Measurements from ENCODE around the gene LILRA5. TPM values are rescaled to one million over a fixed set of nuclear protein-coding genes. Genes with fewer than 3 reads are reported as not detected.

Gene LILRA5
- total RNA-seq, 1 experiment from 2014 or later, result not detected

- BruUV-seq (replicated peaks), result no TSS peak
- DNase-seq, result no peak
- TF ChIP-seq, protein P1, sequence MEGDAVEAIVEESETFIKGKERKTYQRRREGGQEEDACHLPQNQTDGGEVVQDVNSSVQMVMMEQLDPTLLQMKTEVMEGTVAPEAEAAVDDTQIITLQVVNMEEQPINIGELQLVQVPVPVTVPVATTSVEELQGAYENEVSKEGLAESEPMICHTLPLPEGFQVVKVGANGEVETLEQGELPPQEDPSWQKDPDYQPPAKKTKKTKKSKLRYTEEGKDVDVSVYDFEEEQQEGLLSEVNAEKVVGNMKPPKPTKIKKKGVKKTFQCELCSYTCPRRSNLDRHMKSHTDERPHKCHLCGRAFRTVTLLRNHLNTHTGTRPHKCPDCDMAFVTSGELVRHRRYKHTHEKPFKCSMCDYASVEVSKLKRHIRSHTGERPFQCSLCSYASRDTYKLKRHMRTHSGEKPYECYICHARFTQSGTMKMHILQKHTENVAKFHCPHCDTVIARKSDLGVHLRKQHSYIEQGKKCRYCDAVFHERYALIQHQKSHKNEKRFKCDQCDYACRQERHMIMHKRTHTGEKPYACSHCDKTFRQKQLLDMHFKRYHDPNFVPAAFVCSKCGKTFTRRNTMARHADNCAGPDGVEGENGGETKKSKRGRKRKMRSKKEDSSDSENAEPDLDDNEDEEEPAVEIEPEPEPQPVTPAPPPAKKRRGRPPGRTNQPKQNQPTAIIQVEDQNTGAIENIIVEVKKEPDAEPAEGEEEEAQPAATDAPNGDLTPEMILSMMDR (conservative IDR thresholded peaks at IDR 0.05), result no peak
- no peak for TF ChIP-seq EZH2 (IDR thresholded peaks at IDR 0.05; ENCODE audit: low read depth)
- intact Hi-C loops (cut with micrococcal nuclease; ENCODE audit: unreplicated experiment), result no loop called here
- H3K36me3 ChIP-seq (ENCODE audit: low read depth), result no peaks in the 10 kb centered on the region
- no peaks in the 10 kb centered on the region for H3K4me1 ChIP-seq (replicated peaks; ENCODE audit: insufficient read depth)
- no peak overlapping the region for H3K27ac ChIP-seq
- H3K9me2 ChIP-seq (ENCODE audit: insufficient read depth), result no peaks in the 10 kb centered on the region
- H4K20me1 ChIP-seq (ENCODE audit: insufficient read depth), result no peaks in the 10 kb centered on the region; the same call in 1 of the 2 replicates
- no peak overlapping the region for H2AFZ ChIP-seq
- H3K4me2 ChIP-seq, result no peak overlapping the region
- H3F3A ChIP-seq (ENCODE audit: insufficient read depth, low read depth), result no peaks in the 10 kb centered on the region
- H3K9me3 ChIP-seq (ENCODE audit: insufficient read depth, low read depth), result no peaks in the 10 kb centered on the region
- H3K27me3 ChIP-seq (ENCODE audit: insufficient read depth, low read depth), result peaks cover 92% of the 10 kb centered on the region
- no peak overlapping the region for H3K4me3 ChIP-seq
- POLR2A ChIA-PET (ENCODE audit: unreplicated experiment), result no interaction called here
- CTCF ChIA-PET, result no interaction called here
- no peaks in the 10 kb centered on the region for H3K79me2 ChIP-seq (ENCODE audit: low read depth)
Measured at GRCh38 chr19:54302257-54302656, 10.7 kb downstream of the LILRA5 start.

GRCh38 chr19:54299515-54299914, 13.5 kb downstream of the LILRA5 start:
- DNase-seq, result no peak

DNA sequence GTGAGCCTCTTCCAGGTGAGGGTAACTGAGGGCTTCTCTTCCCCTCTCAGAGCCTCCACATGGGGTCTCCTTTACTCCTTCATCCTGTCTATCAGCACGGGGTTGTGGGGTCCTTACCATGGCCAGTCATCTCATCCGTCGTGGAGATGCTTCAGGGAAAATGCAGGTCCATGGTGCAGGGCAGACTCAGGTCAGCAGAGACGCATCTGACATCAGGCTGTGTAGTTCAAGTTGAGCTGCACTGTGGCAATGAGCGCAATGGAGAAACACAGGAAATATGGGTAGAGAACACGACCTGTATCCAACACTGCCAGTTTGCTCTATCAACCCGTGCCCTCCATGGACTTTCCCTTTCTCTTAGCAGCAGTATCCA, 13.9 kb downstream of the LILRA5 start:
- POLR2A ChIA-PET (ENCODE audit: unreplicated experiment), result no interaction called here
- H3K79me2 ChIP-seq (ENCODE audit: low read depth), result no peaks in the 10 kb centered on the region
- DNase-seq, result no peak
- no peak overlapping the region for H3K4me3 ChIP-seq
- no peaks in the 10 kb centered on the region for H3K9me3 ChIP-seq (ENCODE audit: insufficient read depth, low read depth)
- intact Hi-C loops (cut with micrococcal nuclease; ENCODE audit: unreplicated experiment), result no loop called here
- no peaks in the 10 kb centered on the region for H3K36me3 ChIP-seq (ENCODE audit: low read depth)
- H3F3A ChIP-seq (ENCODE audit: insufficient read depth, low read depth), result no peaks in the 10 kb centered on the region
- peaks cover 93% of the 10 kb centered on the region for H3K27me3 ChIP-seq (ENCODE audit: insufficient read depth, low read depth)
- no peak for TF ChIP-seq EZH2 (IDR thresholded peaks at IDR 0.05; ENCODE audit: low read depth)
- TF ChIP-seq, protein P1 (conservative IDR thresholded peaks at IDR 0.05), result no peak
- BruUV-seq (replicated peaks), result no TSS peak
- H3K4me1 ChIP-seq (replicated peaks; ENCODE audit: insufficient read depth), result no peaks in the 10 kb centered on the region
- no peak overlapping the region for H3K4me2 ChIP-seq
- H3K9me2 ChIP-seq (ENCODE audit: insufficient read depth), result no peaks in the 10 kb centered on the region
- no peaks in the 10 kb centered on the region; the same call in 1 of the 2 replicates for H4K20me1 ChIP-seq (ENCODE audit: insufficient read depth)
- no peak overlapping the region for H3K27ac ChIP-seq
- no peak overlapping the region for H2AFZ ChIP-seq
- CTCF ChIA-PET, result no interaction called here

More at GRCh38 chr19:54299515-54299914, 13.5 kb downstream of the LILRA5 start:
- Histone ChIP-seq H3K4me1 (replicated peaks; ENCODE audit: insufficient read depth) (no peaks in the 10 kb centered on the region), H3K9me2 (ENCODE audit: insufficient read depth) (no peaks in the 10 kb centered on the region), H3K4me3 (no peak overlapping the region), H3K27me3 (ENCODE audit: insufficient read depth, low read depth) (peaks cover 93% of the 10 kb centered on the region), H3K79me2 (ENCODE audit: low read depth) (no peaks in the 10 kb centered on the region), H4K20me1 (ENCODE audit: insufficient read depth) (no peaks in the 10 kb centered on the region; the same call in 1 of the 2 replicates), H2AFZ (no peak overlapping the region), H3K9me3 (ENCODE audit: insufficient read depth, low read depth) (no peaks in the 10 kb centered on the region), H3K27ac (no peak overlapping the region), H3F3A (ENCODE audit: insufficient read depth, low read depth) (no peaks in the 10 kb centered on the region), H3K36me3 (ENCODE audit: low read depth) (no peaks in the 10 kb centered on the region), H3K4me2 (no peak overlapping the region)
- TF ChIP-seq, protein P1 (conservative IDR thresholded peaks at IDR 0.05), result no peak
- TF ChIP-seq EZH2 (IDR thresholded peaks at IDR 0.05; ENCODE audit: low read depth), result no peak
- ChIA-PET POLR2A (ENCODE audit: unreplicated experiment) (no interaction called here), CTCF (no interaction called here)
- intact Hi-C loops (cut with micrococcal nuclease; ENCODE audit: unreplicated experiment), result no loop called here
- BruUV-seq (replicated peaks), result no TSS peak

Data from PC-9 (cell line).